Measurements from ENCODE around the gene C1QTNF5. TPM values are rescaled to one million over a fixed set of nuclear protein-coding genes. Genes with fewer than 3 reads are reported as not detected.
"Not testable (repeated sequence)": the region's sequence is repeated elsewhere in the genome, so short reads cannot be mapped to it uniquely, and the experiment has no call there.

Gene C1QTNF5
- polyA plus RNA-seq, 2 of the 4 experiments (the other 2 are of a cell fraction): not detected

DNA sequence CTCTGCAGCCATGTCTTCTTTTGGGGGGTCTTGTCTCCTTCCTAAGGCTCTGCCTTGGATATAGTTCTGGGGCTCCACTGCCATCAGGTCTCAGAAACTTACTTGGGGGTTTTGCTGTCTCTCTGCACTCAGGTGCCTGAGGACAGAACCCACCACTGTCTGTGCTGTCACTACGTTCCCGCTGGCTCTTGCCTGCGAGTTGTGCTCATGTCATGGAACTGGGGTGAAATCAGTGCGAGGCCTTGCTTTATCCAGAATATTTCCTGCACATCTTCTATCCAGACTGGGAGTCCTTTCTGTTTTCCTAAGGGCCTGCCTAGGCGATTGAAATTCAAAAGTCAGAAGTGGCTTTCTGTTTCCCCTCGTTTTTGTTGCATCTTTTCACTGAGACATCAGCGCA lies 47.4 kb upstream of the C1QTNF5 start:
- H3K27ac ChIP-seq: no peak overlapping the region
- ChIA-PET CTCF (interaction anchor here (1.3 to 1.7 kb wide), 2 partner anchors 14 to 86 kb away, joined by 3 to 5 read pairs; no protein-coding TSS in a partner anchor), POLR2A (no interaction called here)
- no peaks in the 10 kb centered on the region for H3K9me3 ChIP-seq
- no peaks in the 10 kb centered on the region for H3K4me1 ChIP-seq
- no peak overlapping the region for H3K4me3 ChIP-seq
- DNase-seq (ENCODE audit: low read depth in 1 of 2, low spot score in 1 of 2) (no peak), ATAC-seq (no peak), FAIRE-seq (no peak)
- H3K4me2 ChIP-seq: no peak overlapping the region
- WGBS (ENCODE audit: missing lambda C conversion rate): 75% methylated on average over 7 of the region's 7 CpGs
- no peak for TF ChIP-seq JUNB (IDR thresholded peaks at IDR 0.05)
- TF ChIP-seq SREBF2 (IDR thresholded peaks at IDR 0.05): no peak
- no peak for TF ChIP-seq NR3C1 (IDR thresholded peaks at IDR 0.05)
- no peak for TF ChIP-seq KDM1A (IDR thresholded peaks at IDR 0.05; ENCODE audit: low read depth)

DNA sequence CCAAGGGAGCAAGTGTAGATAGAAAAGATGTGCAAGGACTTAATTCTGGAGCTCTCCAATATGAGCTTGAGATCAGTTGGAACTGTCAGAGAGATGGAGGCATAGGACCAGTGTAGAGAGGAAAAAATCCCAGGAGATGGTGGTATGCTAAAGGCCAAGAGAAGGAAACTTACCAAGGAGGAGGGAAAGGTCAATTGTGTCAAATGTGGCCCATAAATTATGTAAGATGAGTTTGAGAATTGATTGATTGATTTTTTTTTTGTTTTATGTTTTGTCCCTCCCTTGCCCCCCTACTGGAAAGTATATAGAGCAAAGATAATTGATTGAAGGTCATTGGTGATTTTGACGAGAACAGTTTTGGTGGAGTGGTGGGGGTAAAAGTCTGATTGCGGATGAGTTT lies 43.6 kb upstream of the C1QTNF5 start:
- no peak for FAIRE-seq
- CTCF ChIA-PET: interaction anchor here (0.9 to 20.0 kb wide), 7 partner anchors 11 to 724 kb away, joined by 3 to 341 read pairs (median 4); no protein-coding TSS in a partner anchor
- 91% methylated on average over 2 of the region's 2 CpGs for WGBS (ENCODE audit: missing lambda C conversion rate)

DNA sequence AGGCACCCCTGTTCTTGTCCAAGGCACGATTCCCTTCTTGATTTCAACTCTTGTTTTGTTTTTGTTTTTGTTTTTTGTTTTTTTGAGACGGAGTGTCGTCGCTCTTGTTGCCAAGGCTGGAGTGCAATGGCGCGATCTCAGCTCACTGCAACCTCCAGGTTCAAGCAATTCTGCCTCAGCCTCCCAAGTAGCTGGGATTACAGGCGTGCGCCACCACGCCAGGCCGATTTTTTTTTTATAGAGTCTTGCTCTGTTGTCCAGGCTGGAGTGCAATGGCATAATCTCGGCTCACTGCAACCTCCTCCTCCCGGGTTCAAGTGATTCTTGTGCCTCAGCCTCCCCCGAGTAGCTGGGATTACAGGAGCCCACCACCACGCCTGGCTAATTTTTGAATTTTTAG lies 41.8 kb upstream of the C1QTNF5 start:
- ATAC-seq; POLR2A ChIA-PET; H3K4me1 ChIP-seq; H3K4me3 ChIP-seq; H3K27ac ChIP-seq; H3K9me3 ChIP-seq; DNase-seq (ENCODE audit: low read depth in 1 of 2, low spot score in 1 of 2); FAIRE-seq: not testable (repeated sequence)
- CTCF ChIA-PET: interaction anchor here (0.8 to 20.0 kb wide), 17 partner anchors 9 to 94 kb away, joined by 3 to 341 read pairs (median 8); no protein-coding TSS in a partner anchor
- peak overlapping the region; percentile 84 for H3K4me2 ChIP-seq
- WGBS (ENCODE audit: missing lambda C conversion rate): 77% methylated on average over 14 of the region's 14 CpGs

More for the DNA sequence above, 43.6 kb upstream of the C1QTNF5 start:
- H3K4me3 ChIP-seq: no peak overlapping the region
- DNase-seq (ENCODE audit: low read depth in 1 of 2, low spot score in 1 of 2) (no peak), ATAC-seq (no peak)
- POLR2A ChIA-PET: no interaction called here
- H3K9me3 ChIP-seq: no peaks in the 10 kb centered on the region
- TF ChIP-seq TP53 (CRISPR knock-in tag; IDR thresholded peaks at IDR 0.05): no peak
- no peak for TF ChIP-seq HEYL (CRISPR knock-in tag; IDR thresholded peaks at IDR 0.05)
- no peak for TF ChIP-seq RNF2 (IDR thresholded peaks at IDR 0.05; ENCODE audit: borderline replicate concordance, low read depth)
- TF ChIP-seq ZFP36 (IDR thresholded peaks at IDR 0.05; ENCODE audit: borderline replicate concordance, partially characterized antibody): no peak
- H3K27ac ChIP-seq: no peak overlapping the region
- no peak overlapping the region for H3K4me2 ChIP-seq
- H3K4me1 ChIP-seq: peaks cover 4% of the 10 kb centered on the region; the same call in 1 of the 3 replicates

DNA sequence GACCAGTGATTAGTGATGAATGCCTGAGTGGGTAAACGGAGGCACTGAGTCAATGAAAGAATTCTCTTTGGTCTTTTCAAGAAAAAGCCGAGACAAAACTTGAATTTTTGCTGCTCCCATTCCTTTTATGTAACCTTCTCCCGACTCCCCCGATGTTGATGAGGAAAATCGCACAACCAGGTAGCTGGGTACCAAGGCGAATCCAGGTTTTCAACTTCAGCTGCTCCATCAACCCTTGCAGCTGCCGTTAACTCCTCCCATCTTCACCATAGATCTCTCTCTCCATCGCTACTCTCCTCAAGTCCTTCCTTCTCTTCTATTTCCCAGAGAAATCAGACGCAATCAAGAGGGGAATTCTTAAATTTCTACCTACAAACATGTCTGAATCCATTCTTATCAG lies 41.4 kb upstream of the C1QTNF5 start:
- ChIA-PET CTCF (interaction anchor here (0.9 to 20.0 kb wide), 18 partner anchors 8 to 171 kb away, joined by 3 to 341 read pairs (median 10); no protein-coding TSS in a partner anchor), POLR2A (interaction anchor here (1.3 kb wide), 1 partner anchor 21 kb away, joined by 3 read pairs; no protein-coding TSS in a partner anchor)
- FAIRE-seq: no peak

DNA sequence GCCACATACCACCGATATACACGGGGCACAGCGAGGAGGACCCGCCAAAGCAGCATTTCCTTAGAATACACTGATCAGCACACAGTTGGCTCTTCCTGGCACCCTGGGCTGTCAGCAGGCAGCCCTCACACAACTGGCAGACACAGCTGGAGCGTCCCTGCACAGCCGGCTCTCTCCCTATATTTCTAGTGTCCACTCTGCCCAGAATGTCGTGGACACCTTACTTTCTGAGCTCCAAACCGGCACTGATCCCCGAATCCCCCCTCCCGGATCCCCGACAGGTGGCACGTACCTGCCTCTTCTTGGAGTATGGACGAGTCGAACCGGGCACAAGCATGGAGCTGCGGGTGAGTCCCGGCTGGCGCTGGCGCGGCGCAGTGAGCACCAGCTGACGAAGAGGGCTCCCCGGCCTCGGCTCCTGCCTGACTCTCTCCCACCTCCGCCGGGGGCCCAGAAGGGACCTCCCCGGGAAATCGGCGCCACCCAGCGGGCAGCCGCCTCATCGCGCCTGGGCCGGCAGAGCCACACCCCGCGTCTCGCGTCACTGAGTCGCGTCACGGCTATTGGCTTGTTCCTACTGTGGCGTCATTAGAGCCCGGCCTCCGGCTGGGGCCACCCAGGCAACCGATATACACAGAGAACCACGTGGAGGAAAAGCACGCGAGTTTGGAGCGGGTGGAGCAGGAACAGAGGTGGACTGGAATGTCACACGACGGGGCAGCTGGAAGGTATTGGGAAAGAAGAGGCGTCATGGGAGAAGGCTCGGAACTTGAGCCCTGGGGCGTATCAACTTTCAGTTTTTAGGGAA lies 40.7 kb upstream of the C1QTNF5 start, which contains the start of gene USP2:
Gene USP2, minus strand, starts transcription at position 510 of the 808 bp plus-strand sequence. CDS start 8,210 bp downstream, outside the sequence.
- peak within 1 kb of the TSS; percentile 43 to 69; a peak in 3 of 6 replicates for H3K27ac ChIP-seq
- no peak for TF ChIP-seq NPAS2 (CRISPR knock-in tag; IDR thresholded peaks at IDR 0.05; ENCODE audit: borderline replicate concordance)
- TF ChIP-seq ESRRA (IDR thresholded peaks at IDR 0.05; ENCODE audit: borderline replicate concordance, low read length): no peak
- peak; percentile 30; the same call in 1 of the 2 replicates for TF ChIP-seq BHLHE40 (IDR thresholded peaks at IDR 0.05; ENCODE audit: low read depth, low read length)
- no peak for TF ChIP-seq KDM5A (IDR thresholded peaks at IDR 0.05)
- peak; percentile 50; the same call in 2 of the 3 replicates for TF ChIP-seq SMC3 (IDR thresholded peaks at IDR 0.05)
- TF ChIP-seq, protein P1, sequence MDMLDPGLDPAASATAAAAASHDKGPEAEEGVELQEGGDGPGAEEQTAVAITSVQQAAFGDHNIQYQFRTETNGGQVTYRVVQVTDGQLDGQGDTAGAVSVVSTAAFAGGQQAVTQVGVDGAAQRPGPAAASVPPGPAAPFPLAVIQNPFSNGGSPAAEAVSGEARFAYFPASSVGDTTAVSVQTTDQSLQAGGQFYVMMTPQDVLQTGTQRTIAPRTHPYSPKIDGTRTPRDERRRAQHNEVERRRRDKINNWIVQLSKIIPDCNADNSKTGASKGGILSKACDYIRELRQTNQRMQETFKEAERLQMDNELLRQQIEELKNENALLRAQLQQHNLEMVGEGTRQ (IDR thresholded peaks at IDR 0.05): peak; percentile 85
- no peak for TF ChIP-seq CBX2 (IDR thresholded peaks at IDR 0.05; ENCODE audit: borderline replicate concordance, low read depth)
- no peak for TF ChIP-seq ZC3H11A (IDR thresholded peaks at IDR 0.05)
- TF ChIP-seq MAZ (IDR thresholded peaks at IDR 0.05; ENCODE audit: borderline replicate concordance, low read depth, low read length): 0 out of 2 replicates have a peak, but pooled peaks have one; percentile 38
- TF ChIP-seq, protein P2, sequence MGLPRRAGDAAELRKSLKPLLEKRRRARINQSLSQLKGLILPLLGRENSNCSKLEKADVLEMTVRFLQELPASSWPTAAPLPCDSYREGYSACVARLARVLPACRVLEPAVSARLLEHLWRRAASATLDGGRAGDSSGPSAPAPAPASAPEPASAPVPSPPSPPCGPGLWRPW (IDR thresholded peaks at IDR 0.05): no peak
- TF ChIP-seq ZNF302 (CRISPR knock-in tag; IDR thresholded peaks at IDR 0.05): no peak
- no peak for TF ChIP-seq POLR2A (IDR thresholded peaks at IDR 0.05; ENCODE audit: low read length)
- no peak for TF ChIP-seq HDAC2 (IDR thresholded peaks at IDR 0.05)
- peak; percentile 36 to 61; a peak in 4 of 5 replicates for TF ChIP-seq RAD21 (conservative IDR thresholded peaks at IDR 0.05 in 1 of 2, IDR thresholded peaks at IDR 0.05 in 1 of 2)
- no peak for TF ChIP-seq GATA3 (IDR thresholded peaks at IDR 0.05; ENCODE audit: borderline replicate concordance)
- TF ChIP-seq, protein P3, sequence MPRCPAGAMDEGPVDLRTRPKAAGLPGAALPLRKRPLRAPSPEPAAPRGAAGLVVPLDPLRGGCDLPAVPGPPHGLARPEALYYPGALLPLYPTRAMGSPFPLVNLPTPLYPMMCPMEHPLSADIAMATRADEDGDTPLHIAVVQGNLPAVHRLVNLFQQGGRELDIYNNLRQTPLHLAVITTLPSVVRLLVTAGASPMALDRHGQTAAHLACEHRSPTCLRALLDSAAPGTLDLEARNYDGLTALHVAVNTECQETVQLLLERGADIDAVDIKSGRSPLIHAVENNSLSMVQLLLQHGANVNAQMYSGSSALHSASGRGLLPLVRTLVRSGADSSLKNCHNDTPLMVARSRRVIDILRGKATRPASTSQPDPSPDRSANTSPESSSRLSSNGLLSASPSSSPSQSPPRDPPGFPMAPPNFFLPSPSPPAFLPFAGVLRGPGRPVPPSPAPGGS (IDR thresholded peaks at IDR 0.05): no peak

More for the DNA sequence above, 41.4 kb upstream of the C1QTNF5 start:
- ATAC-seq (no peak), DNase-seq (ENCODE audit: low read depth in 1 of 2, low spot score in 1 of 2) (no peak)
- H3K9me3 ChIP-seq: no peaks in the 10 kb centered on the region
- peak overlapping the region in 1 of 2 experiments; percentile 69; a peak in 3 of 6 replicates for H3K27ac ChIP-seq
- H3K4me1 ChIP-seq: peaks cover 4% of the 10 kb centered on the region; the same call in 1 of the 3 replicates
- peak overlapping the region; percentile 84 for H3K4me2 ChIP-seq
- 14% methylated on average over 9 of the region's 9 CpGs for WGBS (ENCODE audit: missing lambda C conversion rate)
- TF ChIP-seq EP300 (IDR thresholded peaks at IDR 0.05) (no peak), ESRRA (IDR thresholded peaks at IDR 0.05; ENCODE audit: borderline replicate concordance, low read length) (no peak)
- peak overlapping the region; percentile 55 for H3K4me3 ChIP-seq

More for the DNA sequence above, 40.7 kb upstream of the C1QTNF5 start, which contains the start of gene USP2:
- Histone ChIP-seq H3K4me3 (peak within 1 kb of the TSS; percentile 55), H3K4me1 (peaks cover 4% of the 10 kb centered on the region; the same call in 1 of the 3 replicates), H3K9me3 (no peaks in the 10 kb centered on the region), H3K4me2 (peak within 1 kb of the TSS; percentile 84)
- peak; percentile 97 to 98 for ATAC-seq
- CTCF ChIA-PET: interaction anchor here (0.6 to 20.0 kb wide), 31 partner anchors 8 to 405 kb away, joined by 3 to 341 read pairs (median 5); partner anchors contain the start of gene MFRP
- no peak for FAIRE-seq
- 2% methylated on average over 15 of the region's 54 CpGs for WGBS (ENCODE audit: missing lambda C conversion rate)
- peak; percentile 81 to 92 for DNase-seq (ENCODE audit: low read depth in 1 of 2, low spot score in 1 of 2)
- POLR2A ChIA-PET: interaction anchor here (0.6 to 1.7 kb wide), 3 partner anchors 20 to 93 kb away, joined by 3 to 4 read pairs (median 3); no protein-coding TSS in a partner anchor
